CD4-positive, alpha-beta T cell treated with Interleukin-10 for 1 hour (primary cell): ENCODE measurements around the gene CCDC192.
A peak's percentile ranks its signal among the peaks of the same experiment; 100 is the strongest.

Source experiments
- DNase-seq: peaks from one replicate; pipeline ENCODE4 v3.0.0-alpha.2; 2020

CCDC192 gene

GRCh38 chr5:127892467-127893207 is 189.4 kb downstream of the CCDC192 start:
- peak; percentile 43 for DNase-seq

- no peak for DNase-seq
These were observed 190.0 kb downstream of the CCDC192 start for GRCh38 chr5:127893232-127893631.

- no peak for DNase-seq
These were observed 191.3 kb downstream of the CCDC192 start for GRCh38 chr5:127894461-127894860.

DNA sequence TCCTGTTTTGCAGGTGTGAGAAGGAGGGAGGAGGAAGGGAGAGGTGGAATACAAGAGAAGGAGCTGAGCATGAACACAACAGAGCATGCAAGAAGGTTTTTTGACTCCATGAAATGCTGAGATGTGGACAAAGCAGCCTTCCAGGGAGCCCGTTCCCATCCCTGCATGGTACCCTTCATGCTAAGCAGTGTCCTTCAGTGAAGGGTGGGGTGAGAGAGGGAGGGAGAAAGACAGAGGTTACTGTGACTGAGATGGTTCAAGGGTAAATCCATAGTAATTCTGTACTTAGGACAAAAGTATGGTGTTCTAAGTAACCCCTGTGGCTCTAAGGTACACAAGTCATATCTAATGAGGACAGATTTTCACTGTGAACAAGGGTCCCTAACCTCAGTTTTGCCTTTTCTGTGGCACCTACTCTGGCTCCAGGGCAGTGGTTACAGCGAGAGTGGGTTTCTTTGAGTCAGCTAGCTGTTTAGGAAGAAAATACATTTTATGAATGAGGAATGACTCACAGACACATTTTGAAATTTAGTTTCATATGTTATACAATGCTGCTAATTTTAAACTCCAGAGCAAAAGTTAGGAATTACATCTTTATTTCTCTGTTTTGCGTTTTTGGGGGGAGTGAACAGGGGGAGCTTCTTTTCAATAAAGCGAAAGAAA is 195.5 kb downstream of the CCDC192 start:
- DNase-seq = no peak

- DNase-seq = no peak
These were observed 196.0 kb downstream of the CCDC192 start for GRCh38 chr5:127899214-127899610.

GRCh38 chr5:127906562-127907204 is 203.5 kb downstream of the CCDC192 start:
- DNase-seq = no peak

DNA sequence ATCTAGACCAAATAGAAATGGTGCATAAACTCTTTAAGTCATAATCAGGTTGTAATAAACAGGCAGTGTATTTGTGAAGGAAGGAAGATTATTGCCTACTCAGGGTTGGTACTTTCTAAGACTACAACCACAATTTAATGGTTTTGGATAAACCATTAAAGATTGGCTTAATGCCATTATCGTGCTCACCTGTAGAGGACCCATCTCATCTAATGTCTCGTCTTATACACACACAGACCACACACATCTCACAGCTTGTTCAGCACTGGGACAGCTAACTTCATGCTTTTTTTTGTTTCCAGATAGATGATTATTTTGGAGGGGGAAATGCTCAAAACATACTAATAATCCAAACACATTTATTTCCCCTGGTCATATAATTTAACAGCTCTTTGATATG is 204.7 kb downstream of the CCDC192 start:
- no peak for DNase-seq

DNA sequence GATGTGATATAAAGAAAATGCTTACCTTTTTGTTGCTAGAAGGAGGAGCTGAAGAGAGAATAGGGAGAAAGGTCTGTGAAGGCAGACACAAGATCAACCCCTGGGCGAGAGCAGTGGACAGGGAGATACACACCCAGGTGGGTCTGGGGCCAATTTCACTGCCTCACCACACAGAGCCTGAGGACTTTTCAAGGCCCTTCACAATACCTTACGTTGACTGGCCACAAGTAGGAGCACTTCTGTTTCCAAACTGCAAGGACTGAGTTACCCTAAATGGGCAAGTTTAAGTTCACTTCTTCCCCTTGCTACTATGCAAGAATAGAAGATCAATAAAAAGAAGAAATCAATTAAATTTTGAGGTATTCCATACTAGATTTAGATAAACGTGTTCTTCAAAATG is 205.9 kb downstream of the CCDC192 start:
- DNase-seq = peak; percentile 16

- DNase-seq = no peak
These were observed 206.6 kb downstream of the CCDC192 start for GRCh38 chr5:127909821-127910220.

DNA sequence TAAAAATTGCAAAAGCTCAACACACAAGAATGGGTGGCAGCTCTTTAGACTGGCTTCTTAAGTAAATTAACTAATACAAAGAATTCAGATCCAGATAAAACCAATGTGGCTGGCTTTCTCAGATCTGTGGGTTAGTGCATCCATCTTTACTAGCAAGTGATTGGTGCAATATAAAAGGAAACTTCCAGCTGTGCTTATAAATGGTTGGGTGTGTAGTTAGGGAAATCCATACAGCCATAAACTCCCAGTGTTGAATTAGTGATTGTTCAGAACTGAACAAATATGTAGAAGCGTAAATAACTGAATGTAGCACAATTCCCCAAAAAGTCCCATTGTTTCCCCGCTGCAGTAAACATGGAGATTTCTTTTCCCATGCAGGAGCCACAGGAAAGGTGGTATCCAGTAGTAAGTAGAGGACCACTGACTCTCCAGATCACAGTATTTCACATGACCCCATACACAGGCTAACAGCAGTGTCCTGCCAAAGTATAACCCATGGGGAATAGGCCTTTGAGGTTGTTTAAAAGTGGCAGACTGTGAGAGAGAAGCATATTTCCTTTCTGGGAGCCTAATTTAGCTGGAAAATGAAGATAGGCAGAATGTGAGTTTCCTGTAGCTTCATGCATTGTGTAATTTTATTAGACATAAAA is 207.2 kb downstream of the CCDC192 start:
- DNase-seq = no peak

GRCh38 chr5:127911619-127912018 is 208.4 kb downstream of the CCDC192 start:
- DNase-seq = no peak

DNA sequence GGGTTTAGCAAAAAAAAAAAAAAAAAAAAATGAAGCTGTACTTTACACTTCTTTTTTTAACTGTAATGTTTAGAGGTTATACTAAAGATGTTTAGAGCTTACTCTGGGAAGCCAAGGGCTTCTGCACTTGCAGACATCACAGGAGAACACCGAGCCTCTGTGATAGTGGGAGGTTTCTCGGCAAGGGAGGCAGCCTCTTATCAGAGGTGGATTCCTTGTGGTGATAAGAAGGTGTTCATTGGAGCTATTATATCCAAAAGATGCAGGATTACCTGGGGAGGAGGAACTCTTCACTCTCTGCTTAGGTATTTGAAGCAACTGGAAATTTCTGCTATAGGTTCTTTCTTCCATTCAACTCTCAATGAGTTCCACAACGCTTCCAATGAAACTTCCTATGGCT is 209.2 kb downstream of the CCDC192 start:
- no peak for DNase-seq

GRCh38 chr5:127916885-127917573 is 213.8 kb downstream of the CCDC192 start:
- DNase-seq = no peak

GRCh38 chr5:127919006-127919796 is 216.0 kb downstream of the CCDC192 start:
- DNase-seq = no peak

DNA sequence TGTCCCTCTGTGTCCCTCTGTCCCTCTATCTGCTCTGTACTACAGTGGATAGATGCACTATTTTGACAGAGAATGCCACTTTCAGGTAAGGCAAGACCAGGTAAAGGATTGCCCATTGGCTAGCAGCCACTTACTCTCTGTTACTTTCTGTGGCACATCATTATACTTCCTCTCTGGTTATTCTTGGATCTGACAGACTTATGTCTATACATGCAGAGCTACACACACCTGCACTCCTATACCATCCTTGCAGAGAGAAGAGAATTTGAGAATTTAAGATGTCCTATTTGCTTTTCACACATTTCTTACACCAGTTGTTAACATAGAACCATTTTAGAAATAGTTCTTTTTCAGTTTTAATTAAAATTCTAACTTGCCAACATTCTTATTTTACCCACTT is 216.6 kb downstream of the CCDC192 start:
- no peak for DNase-seq

DNA sequence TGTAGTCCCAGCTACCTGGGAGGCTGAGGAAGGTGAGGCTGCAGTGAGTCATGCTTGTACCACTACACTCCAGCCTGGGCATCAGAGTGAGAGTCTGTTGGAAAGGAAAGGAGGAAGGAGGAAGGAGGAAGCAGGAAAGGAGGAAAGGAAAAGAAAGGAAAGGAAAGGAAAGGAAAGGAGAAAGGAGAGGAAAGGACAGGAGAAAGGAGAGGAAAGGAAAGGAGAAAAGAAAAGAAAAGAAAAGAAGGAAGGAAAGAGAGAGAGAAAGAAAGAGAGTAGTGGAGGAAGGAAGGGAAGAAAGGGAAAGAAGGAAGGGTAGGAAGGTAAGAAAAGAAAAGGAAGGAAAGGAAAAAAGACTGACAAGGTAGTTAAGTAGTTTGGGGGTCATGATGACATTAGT is 217.7 kb downstream of the CCDC192 start:
- no peak for DNase-seq

- no peak for DNase-seq
These were observed 219.4 kb downstream of the CCDC192 start for GRCh38 chr5:127922603-127923002.

DNA sequence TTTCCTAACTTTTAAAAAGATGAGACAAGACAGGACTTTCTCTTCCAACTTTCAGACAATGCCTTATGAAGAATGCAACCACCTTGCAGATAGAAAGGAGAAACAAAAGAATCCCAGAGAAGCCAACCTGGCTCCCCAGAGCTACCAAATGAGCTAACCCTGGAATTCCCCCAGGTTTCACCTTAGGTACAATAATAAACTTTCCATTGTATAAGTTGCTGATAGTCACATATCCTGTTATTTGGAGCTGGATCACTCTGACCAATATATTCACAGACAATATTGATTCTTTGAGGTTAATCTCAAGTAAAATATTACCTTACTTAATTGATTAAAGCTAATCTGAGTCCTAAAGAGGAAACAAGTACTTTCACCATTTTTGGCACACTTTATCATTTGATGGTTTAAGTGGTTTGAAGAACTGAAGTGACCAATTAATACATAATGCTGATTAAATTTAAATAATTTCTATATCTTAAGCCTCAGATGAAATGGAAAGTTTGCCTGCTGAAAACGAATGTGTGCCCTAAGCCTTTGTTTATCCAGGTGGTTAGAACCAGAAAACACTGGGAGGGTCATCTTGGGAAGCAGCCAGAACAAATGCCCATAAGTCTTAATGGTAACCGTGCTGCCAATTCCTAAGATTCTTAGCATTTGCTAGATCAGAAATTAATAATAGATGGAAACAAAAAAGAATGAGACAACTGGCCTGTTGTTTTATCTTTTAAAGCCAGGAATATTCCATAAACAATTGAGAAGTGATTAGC is 220.8 kb downstream of the CCDC192 start:
- DNase-seq = no peak

- DNase-seq = no peak
These were observed 221.4 kb downstream of the CCDC192 start for GRCh38 chr5:127924606-127925005.

DNA sequence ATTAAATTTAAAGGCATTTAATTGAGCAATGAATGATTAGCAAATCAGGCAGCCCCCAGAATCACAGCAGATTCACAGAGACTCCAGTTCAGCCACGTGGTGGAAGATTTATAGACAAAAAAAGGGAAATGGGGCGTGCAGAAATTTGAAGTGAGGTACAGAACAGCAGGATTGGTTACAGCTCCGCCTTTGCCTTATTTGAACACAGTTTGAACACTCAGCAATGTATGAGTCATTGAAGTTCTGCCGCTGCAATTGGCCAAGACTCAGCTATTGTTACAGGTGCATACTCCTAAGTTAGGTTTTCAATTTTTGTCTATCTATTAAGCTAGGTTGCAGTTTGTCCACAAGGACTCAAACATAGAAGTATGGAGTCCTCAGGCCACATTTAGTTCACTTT is 222.7 kb downstream of the CCDC192 start:
- no peak for DNase-seq

DNA sequence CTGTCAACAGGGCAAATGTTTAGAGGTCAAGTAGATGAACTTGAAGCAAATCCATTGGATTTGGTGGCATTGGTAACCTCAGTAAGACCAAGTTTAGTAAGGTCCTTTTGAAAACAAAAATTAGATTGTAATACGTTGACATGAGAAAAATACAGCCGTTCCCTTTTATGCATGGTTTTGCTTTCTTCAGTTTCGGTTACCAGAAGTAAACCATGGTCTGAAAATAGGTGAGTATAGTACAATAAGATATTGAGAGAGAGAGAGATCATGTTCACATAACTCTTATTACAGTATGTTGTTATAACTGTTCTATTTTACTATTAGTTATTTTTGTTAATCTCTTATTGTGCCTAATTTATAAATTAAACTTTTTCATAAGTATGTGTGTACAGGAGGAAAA is 223.8 kb downstream of the CCDC192 start:
- DNase-seq = no peak
